DND-41 (cell line): ENCODE results near the gene AVEN.

Source experiments
- CTCF ChIP-seq: IDR thresholded peaks from 2 replicates; pipeline ENCODE4 v1.5.1; 2012; ENCODE audit warnings: borderline replicate concordance, low read length, moderate library complexity, mild to moderate bottlenecking; ENCODE audit not compliant: poor library complexity, severe bottlenecking; ENCODE audit errors: extremely low read depth
- EZH2 ChIP-seq: IDR thresholded peaks from 3 replicates; pipeline ENCODE4 v1.6.1; 2012; ENCODE audit warnings: borderline replicate concordance, low read depth, mild to moderate bottlenecking, moderate library complexity, low read length, inconsistent platforms; ENCODE audit not compliant: severe bottlenecking

- TF ChIP-seq CTCF: no peak
- TF ChIP-seq EZH2: no peak
Measured at GRCh38 chr15:34038871-34039789, at the start of gene AVEN.
